KMS-11 (cell line): Measurements from ENCODE around the gene DNAJC21.

ENCODE experiments used
- H2AFZ ChIP-seq: fragments of 200-600 bp; sonication (generic); 2 replicates; pipeline ENCODE4 v1.6.1; 2016; ENCODE audit warnings: antibody characterized with exemption, mixed run types, low read depth
- H3K27ac ChIP-seq: fragments of 200-600 bp; sonication (generic); 2 replicates; pipeline ENCODE4 v1.6.1; 2016; ENCODE audit warnings: mild to moderate bottlenecking, mixed run types
- H3K27me3 ChIP-seq: fragments of 200-600 bp; sonication (generic); 2 replicates; pipeline ENCODE4 v1.6.1; 2017; ENCODE audit warnings: mild to moderate bottlenecking, low read depth, mixed run types, moderate library complexity; ENCODE audit not compliant: insufficient read depth
- H3K36me3 ChIP-seq: fragments of 200-600 bp; sonication (generic); 2 replicates; pipeline ENCODE4 v1.6.1; 2017; ENCODE audit warnings: mild to moderate bottlenecking, mixed run types; ENCODE audit not compliant: insufficient read depth
- H3K4me1 ChIP-seq: fragments of 200-600 bp; sonication (generic); 2 replicates; pipeline ENCODE4 v1.6.1; 2016; ENCODE audit warnings: mild to moderate bottlenecking, low read depth, mixed run types; ENCODE audit not compliant: poor library complexity, severe bottlenecking
- H3K4me2 ChIP-seq: fragments of 200-600 bp; sonication (generic); 2 replicates; pipeline ENCODE4 v1.7.0; 2016; ENCODE audit warnings: mild to moderate bottlenecking, mixed run types
- H3K4me3 ChIP-seq: fragments of 200-600 bp; sonication (generic); IDR thresholded peaks from 2 replicates; pipeline ENCODE4 v1.6.1; 2017; ENCODE audit warnings: low read depth, low read length, mixed read lengths; ENCODE audit not compliant: insufficient read depth
- H3K79me2 ChIP-seq: fragments of 200-600 bp; sonication (generic); 2 replicates; pipeline ENCODE4 v1.6.1; 2016; ENCODE audit warnings: low read depth, mixed run types; ENCODE audit not compliant: insufficient read depth
- H3K9ac ChIP-seq: fragments of 200-600 bp; sonication (generic); 2 replicates; pipeline ENCODE4 v1.6.1; 2016; ENCODE audit warnings: mild to moderate bottlenecking, mixed run types
- H4K20me1 ChIP-seq: fragments of 200-600 bp; sonication (generic); 2 replicates; pipeline ENCODE4 v1.6.1; 2016; ENCODE audit warnings: mild to moderate bottlenecking, mixed run types; ENCODE audit not compliant: insufficient read depth
- CTCF ChIP-seq: fragments of 200-600 bp; sonication (generic); conservative IDR thresholded peaks from 2 replicates; pipeline ENCODE4 v1.6.1; 2017; ENCODE audit warnings: low read depth, mild to moderate bottlenecking, antibody characterized with exemption, low read length, moderate library complexity, mixed read lengths

The DNAJC21 gene

GRCh38 chr5:34891981-34892380 lies 37.4 kb upstream of the DNAJC21 start:
- Histone ChIP-seq H3K79me2 (no peaks in the 10 kb centered on the region), H4K20me1 (no peaks in the 10 kb centered on the region), H3K4me1 (no peaks in the 10 kb centered on the region), H3K27me3 (no peaks in the 10 kb centered on the region), H3K27ac (no peak overlapping the region), H3K4me2 (no peak overlapping the region), H2AFZ (no peak overlapping the region), H3K4me3 (no peak overlapping the region), H3K9ac (no peak overlapping the region), H3K36me3 (no peaks in the 10 kb centered on the region)
- no peak for TF ChIP-seq CTCF

GRCh38 chr5:34892414-34892813 lies 36.9 kb upstream of the DNAJC21 start:
- Histone ChIP-seq H3K4me1 (no peaks in the 10 kb centered on the region), H2AFZ (no peak overlapping the region), H3K27me3 (no peaks in the 10 kb centered on the region), H3K79me2 (no peaks in the 10 kb centered on the region), H3K27ac (no peak overlapping the region), H3K36me3 (no peaks in the 10 kb centered on the region), H3K9ac (no peak overlapping the region), H4K20me1 (no peaks in the 10 kb centered on the region), H3K4me2 (no peak overlapping the region), H3K4me3 (no peak overlapping the region)
- TF ChIP-seq CTCF = no peak

- no peaks in the 10 kb centered on the region for H3K4me1 ChIP-seq
- no peak overlapping the region for H2AFZ ChIP-seq
- no peaks in the 10 kb centered on the region for H3K27me3 ChIP-seq
- no peak for TF ChIP-seq CTCF
- no peaks in the 10 kb centered on the region for H3K79me2 ChIP-seq
- no peak overlapping the region for H3K4me3 ChIP-seq
- no peaks in the 10 kb centered on the region for H3K36me3 ChIP-seq
- no peaks in the 10 kb centered on the region for H4K20me1 ChIP-seq
- H3K4me2 ChIP-seq = no peak overlapping the region
- H3K27ac ChIP-seq = no peak overlapping the region
- no peak overlapping the region for H3K9ac ChIP-seq
Observed at GRCh38 chr5:34894716-34895115, 34.6 kb upstream of the DNAJC21 start.

- H3K27me3 ChIP-seq = no peaks in the 10 kb centered on the region
- no peaks in the 10 kb centered on the region for H3K4me1 ChIP-seq
- H3K4me3 ChIP-seq = no peak overlapping the region
- no peak overlapping the region for H3K4me2 ChIP-seq
- no peak overlapping the region for H3K9ac ChIP-seq
- H3K27ac ChIP-seq = no peak overlapping the region
- TF ChIP-seq CTCF = no peak
- H3K79me2 ChIP-seq = no peaks in the 10 kb centered on the region
- no peaks in the 10 kb centered on the region for H4K20me1 ChIP-seq
- no peaks in the 10 kb centered on the region for H3K36me3 ChIP-seq
- no peak overlapping the region for H2AFZ ChIP-seq
Observed at GRCh38 chr5:34895641-34896419, 33.5 kb upstream of the DNAJC21 start.
